Stimulated activated CD8-positive, alpha-beta memory T cell treated with anti-CD3 and anti-CD28 coated beads, Interleukin-4, amount 100 ng/mL, for 24 hours (primary cell): ENCODE measurements around the gene MACF1.
"Not testable (repeated sequence)": the region's sequence is repeated elsewhere in the genome, so short reads cannot be mapped to it uniquely, and the experiment has no call there.

ENCODE experiments used
- DNase-seq: peaks from one replicate; pipeline ENCODE4 v3.0.0-alpha.2; 2020; ENCODE audit warnings: low read depth

Gene MACF1

GRCh38 chr1:39469150-39469549 is 264.7 kb downstream of the MACF1 start:
- no peak for DNase-seq

GRCh38 chr1:39470040-39470439 is 265.5 kb downstream of the MACF1 start:
- DNase-seq, result no peak

GRCh38 chr1:39472826-39473225 is 268.3 kb downstream of the MACF1 start:
- no peak for DNase-seq

GRCh38 chr1:39473324-39473723 is 268.8 kb downstream of the MACF1 start:
- DNase-seq, result no peak

- no peak for DNase-seq
Measured at GRCh38 chr1:39474810-39475209, 270.3 kb downstream of the MACF1 start.

GRCh38 chr1:39475551-39475950 is 271.1 kb downstream of the MACF1 start:
- not testable (repeated sequence) for DNase-seq

GRCh38 chr1:39478126-39478915 is 273.8 kb downstream of the MACF1 start:
- no peak for DNase-seq

- DNase-seq, result no peak
Measured at GRCh38 chr1:39481289-39481688, 276.8 kb downstream of the MACF1 start.

- no peak for DNase-seq
Measured at GRCh38 chr1:39483276-39483675, 278.8 kb downstream of the MACF1 start.

GRCh38 chr1:39484564-39484963 is 280.1 kb downstream of the MACF1 start:
- DNase-seq, result no peak

GRCh38 chr1:39485046-39485803 is 280.7 kb downstream of the MACF1 start:
- DNase-seq, result no peak

GRCh38 chr1:39488012-39488545 is 283.6 kb downstream of the MACF1 start:
- DNase-seq, result no peak

- DNase-seq, result no peak
Measured at GRCh38 chr1:39488793-39489566, 284.5 kb downstream of the MACF1 start.

GRCh38 chr1:39489567-39490239 is 285.2 kb downstream of the MACF1 start:
- no peak for DNase-seq

GRCh38 chr1:39490596-39491145 is 286.2 kb downstream of the MACF1 start:
- DNase-seq, result no peak

- DNase-seq, result peak; percentile 59
Measured at GRCh38 chr1:39491146-39491921, 286.8 kb downstream of the MACF1 start, which contains the start of gene BMP8A. Gene BMP8A, plus strand, starts transcription at chr1:39491636. Its CDS starts 356 bp downstream, at chr1:39491992.

GRCh38 chr1:39492118-39493042 is 287.9 kb downstream of the MACF1 start:
- not testable (repeated sequence) for DNase-seq

- not testable (repeated sequence) for DNase-seq
Measured at GRCh38 chr1:39493043-39493810, 288.7 kb downstream of the MACF1 start.
